ENCODE results near the gene SEC14L3.
"Not testable (repeated sequence)": the region's sequence is repeated elsewhere in the genome, so short reads cannot be mapped to it uniquely, and the experiment has no call there.

SEC14L3 gene

GRCh38 chr22:30486661-30487115 lies 14.9 kb upstream of the SEC14L3 start:
- no peak overlapping the region for H3K27ac ChIP-seq
- no peak overlapping the region for H3K4me3 ChIP-seq

- Histone ChIP-seq H3K27ac (no peak overlapping the region), H3K4me3 (no peak overlapping the region)
Observed at GRCh38 chr22:30486118-30486517, 14.3 kb upstream of the SEC14L3 start.

- H3K4me3 ChIP-seq = no peak overlapping the region
- no peak overlapping the region for H3K27ac ChIP-seq
Observed at GRCh38 chr22:30485362-30485988, 13.7 kb upstream of the SEC14L3 start.

GRCh38 chr22:30483169-30483568 lies 11.4 kb upstream of the SEC14L3 start:
- Histone ChIP-seq H3K4me3 (no peak overlapping the region), H3K27ac (no peak overlapping the region)

- Histone ChIP-seq H3K27ac (no peak overlapping the region), H3K4me3 (no peak overlapping the region)
Observed at GRCh38 chr22:30481711-30482110, 9.9 kb upstream of the SEC14L3 start.

GRCh38 chr22:30479981-30480380 lies 8.2 kb upstream of the SEC14L3 start:
- Histone ChIP-seq H3K27ac (no peak overlapping the region), H3K4me3 (no peak overlapping the region)

GRCh38 chr22:30474683-30475424 lies 3.0 kb upstream of the SEC14L3 start:
- Histone ChIP-seq H3K27ac (no peak overlapping the region), H3K4me3 (no peak overlapping the region)

GRCh38 chr22:30474121-30474520 lies 2.3 kb upstream of the SEC14L3 start:
- Histone ChIP-seq H3K4me3 (no peak overlapping the region), H3K27ac (no peak overlapping the region)

GRCh38 chr22:30472994-30473720 lies 1.3 kb upstream of the SEC14L3 start:
- H3K4me3 ChIP-seq = no peak overlapping the region
- H3K27ac ChIP-seq = no peak overlapping the region

GRCh38 chr22:30470655-30471054 lies 1.2 kb downstream of the SEC14L3 start:
- Histone ChIP-seq H3K27ac (no peak overlapping the region), H3K4me3 (no peak overlapping the region)

GRCh38 chr22:30469165-30469564 lies 2.7 kb downstream of the SEC14L3 start:
- H3K4me3 ChIP-seq = no peak overlapping the region

GRCh38 chr22:30460555-30460954 lies 11.3 kb downstream of the SEC14L3 start:
- not testable (repeated sequence) for H3K4me3 ChIP-seq, H3K27ac ChIP-seq

More at GRCh38 chr22:30469165-30469564, 2.7 kb downstream of the SEC14L3 start:
- no peak overlapping the region for H3K27ac ChIP-seq

- Histone ChIP-seq H3K4me3 (no peak overlapping the region), H3K27ac (no peak overlapping the region)
Observed at GRCh38 chr22:30460147-30460546, 11.7 kb downstream of the SEC14L3 start.

GRCh38 chr22:30459181-30460052 lies 12.4 kb downstream of the SEC14L3 start:
- H3K4me3 ChIP-seq = no peak overlapping the region
- H3K27ac ChIP-seq = no peak overlapping the region

- Histone ChIP-seq H3K4me3 (no peak overlapping the region), H3K27ac (no peak overlapping the region)
Observed at GRCh38 chr22:30457981-30458380, 13.8 kb downstream of the SEC14L3 start.

GRCh38 chr22:30455075-30455840 lies 16.6 kb downstream of the SEC14L3 start:
- no peak overlapping the region for H3K27ac ChIP-seq
- no peak overlapping the region for H3K4me3 ChIP-seq

GRCh38 chr22:30453731-30454510 lies 17.9 kb downstream of the SEC14L3 start:
- Histone ChIP-seq H3K4me3 (no peak overlapping the region), H3K27ac (no peak overlapping the region)

GRCh38 chr22:30452861-30453260 lies 19.0 kb downstream of the SEC14L3 start:
- no peak overlapping the region for H3K4me3 ChIP-seq
- no peak overlapping the region for H3K27ac ChIP-seq
